Choroid plexus epithelial cell (primary cell): ENCODE measurements around the gene NCKAP5.

ENCODE experiments used
- DNase-seq: peaks from one replicate; pipeline ENCODE4 v3.0.0-alpha.2; 2010; ENCODE audit warnings: low read depth
- H3K4me3 ChIP-seq: 2 replicates; pipeline ENCODE4 v1.5.1; 2011; ENCODE audit warnings: low read depth, mild to moderate bottlenecking, control low read depth, low read length, moderate library complexity
- CTCF ChIP-seq: conservative IDR thresholded peaks from 2 replicates; pipeline ENCODE4 v1.5.1; 2011; ENCODE audit warnings: low read depth, mild to moderate bottlenecking, control low read depth, inconsistent platforms, low read length, moderate library complexity

The NCKAP5 gene

GRCh38 chr2:133360882-133361281 lies 207.4 kb downstream of the NCKAP5 start:
- H3K4me3 ChIP-seq, result no peak overlapping the region
- no peak for DNase-seq
- no peak for TF ChIP-seq CTCF

- no peak overlapping the region for H3K4me3 ChIP-seq
- TF ChIP-seq CTCF, result no peak
- DNase-seq, result no peak
Observed at GRCh38 chr2:133360190-133360589, 208.1 kb downstream of the NCKAP5 start.

- TF ChIP-seq CTCF, result no peak
- no peak overlapping the region for H3K4me3 ChIP-seq
- no peak for DNase-seq
Observed at GRCh38 chr2:133352719-133353118, 215.5 kb downstream of the NCKAP5 start.

- peak; percentile 55 for DNase-seq
- no peak for TF ChIP-seq CTCF
- H3K4me3 ChIP-seq, result no peak overlapping the region
Observed at GRCh38 chr2:133346654-133347053, 221.6 kb downstream of the NCKAP5 start.

GRCh38 chr2:133345638-133346037 lies 222.6 kb downstream of the NCKAP5 start:
- H3K4me3 ChIP-seq, result no peak overlapping the region
- no peak for TF ChIP-seq CTCF
- no peak for DNase-seq

GRCh38 chr2:133344849-133345248 lies 223.4 kb downstream of the NCKAP5 start:
- H3K4me3 ChIP-seq, result no peak overlapping the region
- DNase-seq, result no peak
- TF ChIP-seq CTCF, result no peak

- DNase-seq, result no peak
- H3K4me3 ChIP-seq, result no peak overlapping the region
- TF ChIP-seq CTCF, result no peak
Observed at GRCh38 chr2:133343018-133343352, 225.3 kb downstream of the NCKAP5 start.
